Hematopoietic multipotent progenitor cell treated with erythropoietin and hydrocortisone succinate and interleukin-3 and kit ligand, for 15 days (in vitro differentiated cells): ENCODE measurements around the gene PKIB.
"Not testable (repeated sequence)": the region's sequence is repeated elsewhere in the genome, so short reads cannot be mapped to it uniquely, and the experiment has no call there.

ENCODE experiments used
- DNase-seq: peaks from one replicate; pipeline ENCODE4 v3.0.0-alpha.2; 2015; ENCODE audit warnings: low spot score

PKIB gene

GRCh38 chr6:122621638-122622037 lies 11.4 kb downstream of the PKIB start:
- DNase-seq, result no peak

GRCh38 chr6:122622479-122622878 lies 12.3 kb downstream of the PKIB start:
- no peak for DNase-seq

- no peak for DNase-seq
These were observed 13.1 kb downstream of the PKIB start for GRCh38 chr6:122623279-122623678.

GRCh38 chr6:122624853-122625252 lies 14.6 kb downstream of the PKIB start:
- no peak for DNase-seq

GRCh38 chr6:122628714-122629113 lies 18.5 kb downstream of the PKIB start:
- DNase-seq, result no peak

- no peak for DNase-seq
These were observed 21.5 kb downstream of the PKIB start for GRCh38 chr6:122631571-122632249.

GRCh38 chr6:122640366-122640765 lies 30.2 kb downstream of the PKIB start:
- no peak for DNase-seq

- no peak for DNase-seq
These were observed 31.6 kb downstream of the PKIB start for GRCh38 chr6:122641819-122642218.

GRCh38 chr6:122642604-122643003 lies 32.4 kb downstream of the PKIB start:
- DNase-seq, result not testable (repeated sequence)

- no peak for DNase-seq
These were observed 35.1 kb downstream of the PKIB start for GRCh38 chr6:122645256-122645655.

- no peak for DNase-seq
These were observed 37.6 kb downstream of the PKIB start for GRCh38 chr6:122647765-122648164.

- DNase-seq, result no peak
These were observed 38.5 kb downstream of the PKIB start for GRCh38 chr6:122648726-122649125.

GRCh38 chr6:122649701-122650100 lies 39.5 kb downstream of the PKIB start:
- no peak for DNase-seq

GRCh38 chr6:122650403-122650802 lies 40.2 kb downstream of the PKIB start:
- DNase-seq, result no peak

GRCh38 chr6:122651031-122651430 lies 40.8 kb downstream of the PKIB start:
- no peak for DNase-seq

- DNase-seq, result no peak
These were observed 41.4 kb downstream of the PKIB start for GRCh38 chr6:122651604-122652003.

- no peak for DNase-seq
These were observed 42.2 kb downstream of the PKIB start for GRCh38 chr6:122652431-122652830.

- no peak for DNase-seq
These were observed 42.9 kb downstream of the PKIB start for GRCh38 chr6:122653094-122653493.

GRCh38 chr6:122654012-122654411 lies 43.8 kb downstream of the PKIB start:
- no peak for DNase-seq

- DNase-seq, result no peak
These were observed 47.4 kb downstream of the PKIB start for GRCh38 chr6:122657601-122658000.

GRCh38 chr6:122660296-122660695 lies 50.1 kb downstream of the PKIB start:
- DNase-seq, result no peak

GRCh38 chr6:122663981-122664380 lies 53.8 kb downstream of the PKIB start:
- DNase-seq, result no peak

GRCh38 chr6:122665929-122666328 lies 55.7 kb downstream of the PKIB start:
- DNase-seq, result no peak

- no peak for DNase-seq
These were observed 56.2 kb downstream of the PKIB start for GRCh38 chr6:122666418-122666817.
